GM19099 (cell line): ENCODE results near the gene WLS.

Experiments used
- POLR2A ChIP-seq: IDR thresholded peaks from 3 replicates; pipeline ENCODE4 v1.6.1; 2011; ENCODE audit warnings: low read depth; ENCODE audit not compliant: insufficient read length; ENCODE audit errors: extremely low read depth

The WLS gene

DNA sequence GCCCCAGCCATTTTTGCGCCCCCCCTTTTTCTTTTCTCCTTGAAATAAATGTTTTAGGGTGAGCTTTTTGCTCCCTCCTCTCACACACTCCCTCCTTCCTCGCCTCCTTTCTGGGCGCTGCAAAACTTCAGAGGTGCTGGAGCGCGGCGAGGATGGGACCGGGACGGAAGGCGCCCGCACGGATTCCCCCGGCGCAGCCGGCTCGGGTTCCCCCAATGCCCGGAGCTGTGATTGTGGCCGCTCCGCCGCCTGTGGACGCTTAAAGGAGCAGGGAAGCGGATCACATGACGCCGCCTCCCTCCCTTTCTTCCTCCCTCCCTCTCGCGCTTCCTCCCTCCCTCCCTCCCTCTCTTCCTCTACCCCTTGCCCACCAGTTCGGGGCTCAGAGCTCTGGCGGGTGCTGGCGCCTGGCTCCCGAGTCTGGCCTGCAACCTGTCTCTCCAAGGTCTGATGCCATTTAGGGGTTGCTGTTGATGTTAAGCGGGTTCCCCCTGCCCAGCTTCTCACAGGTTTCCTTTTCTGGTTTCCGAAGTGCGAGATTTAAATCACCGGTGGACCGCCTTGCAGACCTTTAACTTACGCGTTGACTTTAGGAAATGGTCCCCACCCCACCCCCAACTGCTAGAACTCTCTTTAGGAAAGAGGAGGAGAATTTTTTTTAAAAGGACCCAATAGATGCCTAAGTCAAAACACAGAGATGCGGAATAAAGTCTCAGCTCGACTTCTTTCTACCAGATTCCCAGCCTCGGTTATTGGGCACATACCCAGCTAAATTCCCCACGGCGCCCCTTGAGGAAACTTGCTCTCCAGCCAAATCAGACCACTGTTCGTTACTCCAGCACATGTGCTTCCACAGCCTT, at the start of gene WLS:
TSS of gene WLS (minus strand) at position 235 of the 860 bp plus-strand sequence. CDS start at position 11, 224 bp downstream.
- TF ChIP-seq POLR2A, result no peak

GRCh38 chr1:68280286-68280685, 48.0 kb upstream of the WLS start:
- TF ChIP-seq POLR2A, result no peak

GRCh38 chr1:68279846-68280245, 47.5 kb upstream of the WLS start:
- TF ChIP-seq POLR2A, result no peak

DNA sequence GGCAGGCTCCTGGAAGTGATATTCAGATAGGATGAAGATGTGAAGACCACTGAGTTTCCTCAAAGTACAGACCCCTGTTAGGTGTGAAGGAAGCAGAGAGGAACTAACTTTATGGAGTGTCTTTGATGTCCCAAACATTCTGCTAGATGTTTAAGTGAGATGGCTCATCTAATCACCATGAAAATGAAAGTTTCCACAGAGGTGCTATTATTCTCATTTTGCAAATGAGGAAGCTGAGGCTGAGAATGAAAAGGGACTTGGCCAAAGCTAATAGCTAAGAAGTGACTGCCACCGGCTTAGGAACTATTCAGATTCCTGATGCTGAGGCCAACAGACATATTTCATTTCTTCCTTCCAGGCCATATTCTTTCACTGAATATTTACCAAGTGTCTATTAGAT, 45.9 kb upstream of the WLS start:
- TF ChIP-seq POLR2A, result no peak

GRCh38 chr1:68276448-68276847, 44.1 kb upstream of the WLS start:
- no peak for TF ChIP-seq POLR2A

GRCh38 chr1:68273530-68273929, 41.2 kb upstream of the WLS start:
- TF ChIP-seq POLR2A, result no peak

GRCh38 chr1:68271596-68271995, 39.3 kb upstream of the WLS start:
- TF ChIP-seq POLR2A, result no peak

GRCh38 chr1:68270951-68271350, 38.6 kb upstream of the WLS start:
- TF ChIP-seq POLR2A, result no peak

GRCh38 chr1:68269637-68270430, 37.5 kb upstream of the WLS start:
- no peak for TF ChIP-seq POLR2A

DNA sequence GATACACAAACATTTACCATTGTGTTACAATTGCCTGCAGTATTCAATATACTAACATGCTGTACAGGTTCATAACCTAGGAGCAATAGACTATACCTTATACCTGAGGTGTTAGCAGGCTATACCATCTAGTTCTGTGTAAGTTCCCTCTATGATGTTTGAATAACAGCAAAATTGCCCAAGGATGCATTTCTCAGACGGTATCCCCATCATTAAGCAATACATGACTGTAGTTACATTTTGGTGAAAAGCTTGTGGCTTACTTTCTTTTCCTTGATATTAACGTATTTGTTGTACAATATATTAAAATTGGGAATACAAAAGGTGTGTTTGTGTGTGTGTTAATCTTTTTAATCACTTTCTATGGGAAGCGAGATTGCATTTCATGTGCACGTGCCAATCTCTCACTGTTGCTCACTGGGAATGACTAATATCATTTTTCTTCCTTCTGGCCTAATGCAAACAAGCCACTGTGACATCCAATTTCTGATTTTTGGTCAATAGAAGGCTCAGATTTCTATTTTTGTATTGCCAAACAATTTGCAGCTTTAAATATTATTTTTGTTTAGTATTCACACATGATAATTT, 36.7 kb upstream of the WLS start:
- TF ChIP-seq POLR2A, result no peak

GRCh38 chr1:68255301-68255700, 23.0 kb upstream of the WLS start:
- TF ChIP-seq POLR2A, result no peak

DNA sequence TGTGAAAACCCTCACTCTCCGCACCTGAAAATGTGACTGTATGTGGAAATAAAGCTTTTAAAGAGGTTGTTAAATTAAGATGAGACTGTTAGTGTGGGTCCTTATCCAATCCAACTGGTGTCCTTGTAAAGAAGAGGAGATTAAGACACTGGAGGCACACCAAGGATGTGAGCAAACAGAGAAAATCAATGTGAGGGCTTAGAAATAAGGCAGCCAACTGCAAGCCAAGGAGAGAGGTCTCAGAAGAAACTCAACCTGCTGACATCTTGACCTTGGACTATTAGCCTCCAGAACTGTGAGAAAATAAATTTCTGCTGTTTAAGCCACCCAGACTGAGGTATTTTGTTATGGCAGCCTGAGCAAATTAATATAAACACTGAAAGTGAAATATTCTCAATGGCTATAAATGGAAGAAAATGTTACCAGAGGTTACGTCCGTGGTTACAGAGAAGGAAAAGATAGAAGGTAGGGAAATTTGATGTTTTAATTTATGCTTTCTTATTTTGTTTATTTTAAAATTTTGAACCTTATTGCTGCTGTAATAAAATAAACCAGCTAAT, 22.4 kb upstream of the WLS start:
- no peak for TF ChIP-seq POLR2A

DNA sequence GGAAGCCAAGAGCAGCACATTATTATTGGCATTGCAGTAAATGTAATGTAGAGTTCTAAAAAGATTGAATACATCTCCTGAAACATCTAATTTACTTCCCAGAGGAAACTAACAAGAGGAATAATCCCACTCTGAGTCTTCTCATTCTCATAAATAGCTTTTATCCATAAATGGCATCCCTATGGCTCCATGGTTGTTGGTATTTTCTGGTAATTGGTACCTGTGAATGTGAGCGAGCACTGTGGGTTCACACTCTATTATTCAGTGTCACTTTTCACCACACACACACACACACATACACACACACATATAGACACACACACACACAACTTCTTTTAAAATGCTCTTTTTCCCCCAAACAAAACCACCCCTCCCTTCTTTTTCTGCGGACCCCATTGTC, 4.7 kb upstream of the WLS start:
- TF ChIP-seq POLR2A, result no peak

- TF ChIP-seq POLR2A, result no peak
Observed at GRCh38 chr1:68234094-68234493, 1.8 kb upstream of the WLS start.

GRCh38 chr1:68233202-68233601, 879 bp upstream of the WLS start:
- no peak for TF ChIP-seq POLR2A

DNA sequence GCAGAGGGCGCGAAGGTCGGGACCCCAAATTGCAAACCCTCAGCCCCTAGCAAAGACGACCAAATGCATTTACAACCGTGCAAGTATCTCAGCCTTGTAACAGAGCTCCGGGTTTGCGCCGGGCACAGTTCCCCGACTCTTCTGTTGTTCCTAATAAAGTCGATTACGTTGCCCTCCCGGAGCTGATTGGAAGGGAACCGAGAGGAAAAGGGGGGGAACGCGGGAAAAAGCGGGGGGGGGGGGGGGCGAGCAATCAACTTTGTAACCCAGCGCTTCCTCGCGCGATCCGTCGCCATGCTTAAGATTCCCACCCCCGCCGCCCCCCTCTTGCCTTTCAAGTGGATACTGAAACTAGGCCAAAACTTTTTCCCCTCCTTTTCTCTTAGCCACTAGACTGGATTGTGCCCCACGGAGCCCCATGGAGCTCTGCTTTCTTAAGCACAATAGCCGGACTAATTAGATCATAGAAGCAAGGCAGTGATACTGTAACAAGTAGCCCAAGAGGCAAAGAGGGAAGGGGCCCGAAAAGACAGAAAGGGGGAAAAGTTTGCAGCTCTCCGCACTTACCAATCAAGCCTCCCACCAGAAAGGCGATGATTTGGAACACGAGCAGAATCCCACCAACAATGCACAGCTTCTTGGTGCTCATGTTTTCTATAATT, 565 bp downstream of the WLS start:
- no peak for TF ChIP-seq POLR2A
